H1 (cell line): ENCODE data around the gene TMBIM1. TPM values are rescaled to one million over a fixed set of nuclear protein-coding genes. Genes with fewer than 3 reads are reported as not detected.

ENCODE experiments used
- HDAC2 ChIP-seq, 2 experiments: fragments of 300-600 bp in 1 of 2; sonication (generic) in 1 of 2; IDR thresholded peaks; 2 replicates each; pipeline ENCODE4 v1.6.1; 2011 to 2012; ENCODE audit warnings: low read depth in 2 of 2, low read length in 2 of 2, mild to moderate bottlenecking in 2 of 2, moderate library complexity in 2 of 2, borderline replicate concordance in 1 of 2, inconsistent platforms in 1 of 2
- polyA plus RNA-seq, 7 experiments: library from polyadenylated mRNA; depleted of rRNA in 3 of 7; stranded (reverse) in 5 of 7; unstranded in 2 of 7; fragments of >200 nt in 5 of 7; fragments of 200-250 nt in 2 of 7; gene quantifications; 1 replicate in 5 of 7; 2 replicates in 1 of 7; 4 replicates in 1 of 7; pipeline versions ENCODE4 v1.2.1 to v1.2.3, GENCODE V29; 2011 to 2013; ENCODE audit warnings: missing spikeins in 2 of 7, mixed read lengths in 2 of 7
- total RNA-seq: library from RNA; stranded (reverse); fragmentation: NEBNext Ultra II Directional; extraction: Animal tissue kit (Norgen Biotek cat#: 25700); gene quantifications from 2 replicates; pipeline ENCODE4 v1.2.1, GENCODE V29; 2021

TMBIM1 gene
- total and polyA plus RNA-seq, 2 of the 8 experiments (the other 6 are each of a cell fraction or from before 2014, with no cell fraction given), result 22.1 to 36.8 TPM

GRCh38 chr2:218340656-218341055 lies 48.4 kb upstream of the TMBIM1 start (continued):
- no peak for TF ChIP-seq HDAC2 (IDR thresholded peaks at IDR 0.05; ENCODE audit: borderline replicate concordance in 1 of 2, low read depth in 2 of 2, low read length in 2 of 2)
